Endodermal cell (in vitro differentiated cells): ENCODE data around the gene VPS39. TPM values are rescaled to one million over a fixed set of nuclear protein-coding genes. Genes with fewer than 3 reads are reported as not detected.

Experiments
- DNase-seq: peaks from one replicate; pipeline ENCODE4 v3.0.0-alpha.2; 2017
- H3K27ac ChIP-seq: 2 replicates; pipeline ENCODE4 v1.5.1; 2013; ENCODE audit warnings: mild to moderate bottlenecking, low read depth, low read length, moderate library complexity
- H3K27me3 ChIP-seq: 2 replicates; pipeline ENCODE4 v1.6.1; 2013; ENCODE audit warnings: mild to moderate bottlenecking, low read length, moderate library complexity; ENCODE audit not compliant: insufficient read depth, control insufficient read depth, poor library complexity, severe bottlenecking
- H3K36me3 ChIP-seq: 2 replicates; pipeline ENCODE4 v1.7.0; 2013; ENCODE audit warnings: mild to moderate bottlenecking, low read length, moderate library complexity; ENCODE audit not compliant: control insufficient read depth, insufficient read depth
- H3K4me1 ChIP-seq: one replicate; pipeline ENCODE4 v1.7.0; 2013; ENCODE audit warnings: low read length; ENCODE audit not compliant: control insufficient read depth, insufficient read depth
- H3K4me3 ChIP-seq: 2 replicates; pipeline ENCODE4 v1.5.1; 2013; ENCODE audit warnings: mild to moderate bottlenecking, low read length, moderate library complexity
- H3K9ac ChIP-seq: 2 replicates; pipeline ENCODE4 v1.6.1; 2013; ENCODE audit warnings: mild to moderate bottlenecking, low read length, moderate library complexity; ENCODE audit not compliant: poor library complexity, severe bottlenecking; ENCODE audit errors: extremely low read depth
- H3K9me3 ChIP-seq: 2 replicates; pipeline ENCODE4 v1.6.1; 2013; ENCODE audit warnings: mild to moderate bottlenecking, low read length, moderate library complexity; ENCODE audit not compliant: control insufficient read depth
- H3K27ac Mint-ChIP-seq: 2 replicates; pipeline ENCODE4 v1.8.0; 2020; ENCODE audit warnings: mixed read lengths
- H3K27me3 Mint-ChIP-seq: 2 replicates; pipeline ENCODE4 v1.8.0; 2021; ENCODE audit warnings: mild to moderate bottlenecking, mixed read lengths; ENCODE audit not compliant: insufficient read depth
- H3K36me3 Mint-ChIP-seq: 2 replicates; pipeline ENCODE4 v1.8.0; 2020; ENCODE audit warnings: low read depth, mixed read lengths
- H3K4me1 Mint-ChIP-seq: 2 replicates; pipeline ENCODE4 v1.8.0; 2020; ENCODE audit warnings: mixed read lengths
- H3K4me3 Mint-ChIP-seq: 2 replicates; pipeline ENCODE4 v1.8.0; 2020; ENCODE audit warnings: mild to moderate bottlenecking, moderate library complexity, mixed read lengths
- H3K9me3 Mint-ChIP-seq: 2 replicates; pipeline ENCODE4 v1.8.0; 2020; ENCODE audit warnings: mild to moderate bottlenecking, mixed read lengths
- CTCF ChIP-seq: fragments of 200-600 bp; sonication (generic); conservative IDR thresholded peaks from 2 replicates; pipeline ENCODE4 v1.5.0; 2021; ENCODE audit warnings: antibody characterized with exemption, mild to moderate bottlenecking
- WGBS, 2 experiments: methylation state at CpG; one replicate each; pipeline versions ENCODE4 v1.1.5 to v1.1.7; 2013; ENCODE audit warnings: missing lambda C conversion rate in 2 of 2, mixed read lengths in 1 of 2; ENCODE audit not compliant: insufficient coverage in 1 of 2, insufficient read length in 1 of 2; 5-methylcytosine and 5-hydroxymethylcytosine counted together
- total RNA-seq, 2 donors: library from RNA; stranded (reverse); fragmentation: NEBNext Ultra II Directional in 1 of 2; extraction: Animal tissue kit (Norgen Biotek cat#: 25700) in 1 of 2; gene quantifications; 2 replicates in 1 of 2; 3 replicates in 1 of 2; pipeline ENCODE4 v1.2.1, GENCODE V29; 2021

The VPS39 gene
- total RNA-seq, 2 donors from 2014 or later, result 60.4 to 69.8 TPM

GRCh38 chr15:42157381-42157780, 50.7 kb downstream of the VPS39 start:
- H3K4me3 Mint-ChIP-seq, result no peak overlapping the region
- TF ChIP-seq CTCF, result no peak

GRCh38 chr15:42156243-42156922, 51.7 kb downstream of the VPS39 start, which contains the start of gene PLA2G4F:
PLA2G4F (minus strand) TSS chr15:42156636; CDS start chr15:42156549, 87 bp downstream.
- no peak within 1 kb of the TSS for H3K9ac ChIP-seq
- peak; percentile 72 for DNase-seq
- H3K9me3 ChIP-seq, result no peaks in the 10 kb centered on the region
- Mint-ChIP-seq H3K36me3 (peaks cover 15% of the 10 kb centered on the region), H3K27me3 (no peaks in the 10 kb centered on the region), H3K4me1 (peaks cover 8% of the 10 kb centered on the region), H3K27ac (peak within 1 kb of the TSS; percentile 64), H3K4me3 (no peak within 1 kb of the TSS), H3K9me3 (no peaks in the 10 kb centered on the region)
- H3K4me3 ChIP-seq, result no peak within 1 kb of the TSS
- no peaks in the 10 kb centered on the region for H3K4me1 ChIP-seq
- 85 to 96% methylated on average over 2 to 8 of the region's 8 CpGs for WGBS, 2 experiments
- H3K36me3 ChIP-seq, result peaks cover 27% of the 10 kb centered on the region
- no peak within 1 kb of the TSS for H3K27ac ChIP-seq
- TF ChIP-seq CTCF, result peak; percentile 29
- H3K27me3 ChIP-seq, result no peaks in the 10 kb centered on the region

More at GRCh38 chr15:42157381-42157780, 50.7 kb downstream of the VPS39 start:
- WGBS, 2 experiments, result 94 to 97% methylated on average over 8 of the region's 8 CpGs
- Histone ChIP-seq H3K4me3 (no peak overlapping the region), H3K4me1 (no peaks in the 10 kb centered on the region), H3K9me3 (no peaks in the 10 kb centered on the region), H3K9ac (no peak overlapping the region), H3K36me3 (peaks cover 37% of the 10 kb centered on the region), H3K27ac (no peak overlapping the region), H3K27me3 (no peaks in the 10 kb centered on the region)
- Mint-ChIP-seq H3K27me3 (no peaks in the 10 kb centered on the region), H3K4me1 (peaks cover 8% of the 10 kb centered on the region), H3K9me3 (no peaks in the 10 kb centered on the region), H3K27ac (no peak overlapping the region), H3K36me3 (peaks cover 25% of the 10 kb centered on the region)
- DNase-seq, result no peak

- no peaks in the 10 kb centered on the region for H3K27me3 Mint-ChIP-seq
- H3K4me3 Mint-ChIP-seq, result no peak overlapping the region
- no peak for TF ChIP-seq CTCF
- peak overlapping the region; percentile 64 for H3K27ac Mint-ChIP-seq
- Histone ChIP-seq H3K36me3 (peaks cover 20% of the 10 kb centered on the region), H3K9me3 (no peaks in the 10 kb centered on the region), H3K4me3 (no peak overlapping the region), H3K27me3 (no peaks in the 10 kb centered on the region), H3K9ac (no peak overlapping the region), H3K4me1 (no peaks in the 10 kb centered on the region), H3K27ac (no peak overlapping the region)
- peaks cover 12% of the 10 kb centered on the region for H3K36me3 Mint-ChIP-seq
- WGBS, 2 experiments, result 91 to 96% methylated on average over 12 to 27 of the region's 27 CpGs
- H3K4me1 Mint-ChIP-seq, result peaks cover 8% of the 10 kb centered on the region
- DNase-seq, result no peak
- H3K9me3 Mint-ChIP-seq, result no peaks in the 10 kb centered on the region
Measured at GRCh38 chr15:42155546-42156242, 52.4 kb downstream of the VPS39 start.
